GM13976 (cell line): ENCODE data around the gene IL1RAP.

Experiments
- DNase-seq: peaks from one replicate; pipeline ENCODE4 v3.0.0; 2012; ENCODE audit warnings: low spot score
- CTCF ChIP-seq: IDR thresholded peaks from 2 replicates; pipeline ENCODE4 v1.5.1; 2012; ENCODE audit warnings: borderline replicate concordance, mild to moderate bottlenecking; ENCODE audit not compliant: insufficient read depth; ENCODE audit errors: extremely low read depth, missing control alignments, control extremely low read depth
- in situ Hi-C: fragments of 300-500 bp; cut with MboI; formaldehyde crosslinking; loops from one replicate; pipeline ENCODE4 v1.12.0; 2022; ENCODE audit warnings: low sequenced_read_pairs, mixed read lengths, inconsistent platforms; ENCODE audit not compliant: unreplicated experiment

The IL1RAP gene

GRCh38 chr3:190486908-190487607 is 26.8 kb upstream of the IL1RAP start:
- in situ Hi-C loops: no loop called here
- no peak for DNase-seq
- no peak for TF ChIP-seq CTCF

GRCh38 chr3:190491533-190492054 is 22.3 kb upstream of the IL1RAP start:
- no peak for DNase-seq
- in situ Hi-C loops: no loop called here
- no peak for TF ChIP-seq CTCF

GRCh38 chr3:190492129-190492528 is 21.8 kb upstream of the IL1RAP start:
- TF ChIP-seq CTCF: no peak
- no peak for DNase-seq
- in situ Hi-C loops: no loop called here

GRCh38 chr3:190492966-190493365 is 20.9 kb upstream of the IL1RAP start:
- DNase-seq: no peak
- no peak for TF ChIP-seq CTCF
- in situ Hi-C loops: no loop called here

- no peak for TF ChIP-seq CTCF
- no peak for DNase-seq
- in situ Hi-C loops: no loop called here
Observed at GRCh38 chr3:190494907-190495306, 19.0 kb upstream of the IL1RAP start.

- in situ Hi-C loops: no loop called here
- TF ChIP-seq CTCF: no peak
- no peak for DNase-seq
Observed at GRCh38 chr3:190495354-190495753, 18.5 kb upstream of the IL1RAP start.
